Body of pancreas (tissue), 4 donors: Measurements from ENCODE around the gene HEATR5A.

Experiments used
- POLR2A ChIP-seq, 3 donors: fragments of 450-650 bp; IDR thresholded peaks; one replicate each; pipeline ENCODE4 v1.6.1; 2016; ENCODE audit warnings: antibody characterized with exemption in 3 of 3, mild to moderate bottlenecking in 2 of 3
- TF ChIP-seq, protein P1 (sequence below), 7 experiments: fragments of 450-650 bp in 4 of 7; fragments of 200-600 bp in 3 of 7; sonication (generic) in 3 of 7; IDR thresholded peaks; one replicate each; pipeline ENCODE4 v1.5.1; 2016 to 2019; ENCODE audit warnings: antibody characterized with exemption in 7 of 7

GRCh38 chr14:31466554-31466953 lies 46.2 kb upstream of the HEATR5A start:
- TF ChIP-seq, protein P1, sequence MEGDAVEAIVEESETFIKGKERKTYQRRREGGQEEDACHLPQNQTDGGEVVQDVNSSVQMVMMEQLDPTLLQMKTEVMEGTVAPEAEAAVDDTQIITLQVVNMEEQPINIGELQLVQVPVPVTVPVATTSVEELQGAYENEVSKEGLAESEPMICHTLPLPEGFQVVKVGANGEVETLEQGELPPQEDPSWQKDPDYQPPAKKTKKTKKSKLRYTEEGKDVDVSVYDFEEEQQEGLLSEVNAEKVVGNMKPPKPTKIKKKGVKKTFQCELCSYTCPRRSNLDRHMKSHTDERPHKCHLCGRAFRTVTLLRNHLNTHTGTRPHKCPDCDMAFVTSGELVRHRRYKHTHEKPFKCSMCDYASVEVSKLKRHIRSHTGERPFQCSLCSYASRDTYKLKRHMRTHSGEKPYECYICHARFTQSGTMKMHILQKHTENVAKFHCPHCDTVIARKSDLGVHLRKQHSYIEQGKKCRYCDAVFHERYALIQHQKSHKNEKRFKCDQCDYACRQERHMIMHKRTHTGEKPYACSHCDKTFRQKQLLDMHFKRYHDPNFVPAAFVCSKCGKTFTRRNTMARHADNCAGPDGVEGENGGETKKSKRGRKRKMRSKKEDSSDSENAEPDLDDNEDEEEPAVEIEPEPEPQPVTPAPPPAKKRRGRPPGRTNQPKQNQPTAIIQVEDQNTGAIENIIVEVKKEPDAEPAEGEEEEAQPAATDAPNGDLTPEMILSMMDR (IDR thresholded peaks at IDR 0.05): no peak
- no peak for TF ChIP-seq POLR2A (IDR thresholded peaks at IDR 0.05)
